OCI-LY1 (cell line): ENCODE measurements around the gene NLRP6.
"Not testable (repeated sequence)": the region's sequence is repeated elsewhere in the genome, so short reads cannot be mapped to it uniquely, and the experiment has no call there.

Experiments used
- H2AFZ ChIP-seq: fragments of 200-600 bp; sonication (generic), shearing (Covaris generic); 2 replicates; pipeline ENCODE4 v1.6.0; 2014; ENCODE audit warnings: antibody characterized with exemption, mild to moderate bottlenecking, low read length
- H3F3A ChIP-seq: fragments of 200-600 bp; sonication (generic), shearing (Covaris generic); 2 replicates; pipeline ENCODE4 v1.6.0; 2014; ENCODE audit warnings: mild to moderate bottlenecking, antibody characterized with exemption, low read length, moderate library complexity; ENCODE audit not compliant: insufficient read depth
- H3K27ac ChIP-seq: fragments of 200-600 bp; sonication (generic); 2 replicates; pipeline ENCODE4 v1.5.1; 2014; ENCODE audit warnings: low read length, mixed run types, mild to moderate bottlenecking, low read depth; ENCODE audit not compliant: poor library complexity, severe bottlenecking
- H3K27me3 ChIP-seq: fragments of 200-600 bp; sonication (generic); 2 replicates; pipeline ENCODE4 v1.6.0; 2014; ENCODE audit warnings: antibody characterized with exemption, mild to moderate bottlenecking, low read length, moderate library complexity; ENCODE audit not compliant: insufficient read depth
- H3K36me3 ChIP-seq: fragments of 200-600 bp; sonication (generic); 2 replicates; pipeline ENCODE4 v1.6.1; 2014; ENCODE audit warnings: mild to moderate bottlenecking, antibody characterized with exemption, low read length, moderate library complexity, mixed read lengths; ENCODE audit not compliant: insufficient read depth
- H3K4me1 ChIP-seq: fragments of 200-600 bp; sonication (generic); 2 replicates; pipeline ENCODE4 v1.5.1; 2014; ENCODE audit warnings: mild to moderate bottlenecking, low read length, moderate library complexity; ENCODE audit not compliant: insufficient read depth, severe bottlenecking
- H3K4me2 ChIP-seq: fragments of 200-600 bp; sonication (generic), shearing (Covaris generic); 2 replicates; pipeline ENCODE4 v1.6.1; 2014; ENCODE audit warnings: low read length
- H3K4me3 ChIP-seq: fragments of 200-600 bp; sonication (generic); 2 replicates; pipeline ENCODE4 v1.5.1; 2014; ENCODE audit warnings: low read length, low read depth, mild to moderate bottlenecking, mixed read lengths; ENCODE audit not compliant: poor library complexity, severe bottlenecking
- H3K79me2 ChIP-seq: fragments of 200-600 bp; shearing (Covaris generic); 2 replicates; pipeline ENCODE4 v1.6.1; 2016; ENCODE audit warnings: mixed run types, low read length, mixed read lengths; ENCODE audit not compliant: insufficient read depth
- H3K9ac ChIP-seq: fragments of 200-600 bp; sonication (generic), shearing (Covaris generic); 2 replicates; pipeline ENCODE4 v1.6.1; 2014; ENCODE audit warnings: mild to moderate bottlenecking, low read length, mixed read lengths
- H3K9me2 ChIP-seq: fragments of 200-600 bp; sonication (generic), shearing (Covaris generic); 2 replicates; pipeline ENCODE4 v1.6.1; 2014; ENCODE audit warnings: low read depth, mild to moderate bottlenecking, low read length, mixed read lengths
- H3K9me3 ChIP-seq: fragments of 200-600 bp; shearing (Covaris generic); 2 replicates; pipeline ENCODE4 v1.6.1; 2014; ENCODE audit warnings: low read length, mixed read lengths
- H4K20me1 ChIP-seq: fragments of 200-600 bp; sonication (generic), shearing (Covaris generic); 2 replicates; pipeline ENCODE4 v1.6.0; 2016; ENCODE audit warnings: mild to moderate bottlenecking, low read length; ENCODE audit not compliant: insufficient read depth
- CTCF ChIP-seq: fragments of 200-600 bp; sonication (generic), shearing (Covaris generic); IDR thresholded peaks from 2 replicates; pipeline ENCODE4 v1.5.1; 2017; ENCODE audit warnings: mild to moderate bottlenecking, antibody characterized with exemption, low read length, moderate library complexity, mixed read lengths
- EZH2 ChIP-seq: fragments of 200-600 bp; sonication (generic), shearing (Covaris generic); IDR thresholded peaks from 2 replicates; pipeline ENCODE4 v1.8.0; 2017; ENCODE audit warnings: borderline replicate concordance, mixed run types, mild to moderate bottlenecking, antibody characterized with exemption, low read length, moderate library complexity, mixed read lengths

Gene NLRP6

GRCh38 chr11:266676-267439 lies 11.3 kb upstream of the NLRP6 start:
- no peak overlapping the region for H3K4me2 ChIP-seq

GRCh38 chr11:267491-267994 lies 10.7 kb upstream of the NLRP6 start:
- no peaks in the 10 kb centered on the region for H3K9me2 ChIP-seq
- no peak overlapping the region for H2AFZ ChIP-seq
- H4K20me1 ChIP-seq: no peaks in the 10 kb centered on the region
- peaks cover 5% of the 10 kb centered on the region for H3F3A ChIP-seq
- TF ChIP-seq EZH2: no peak
- no peak for TF ChIP-seq CTCF
- H3K9ac ChIP-seq: peak overlapping the region; percentile 73
- no peaks in the 10 kb centered on the region for H3K79me2 ChIP-seq
- H3K9me3 ChIP-seq: peaks cover 3% of the 10 kb centered on the region; the same call in 1 of the 2 replicates
- peaks cover 34% of the 10 kb centered on the region for H3K4me1 ChIP-seq
- no peaks in the 10 kb centered on the region for H3K27me3 ChIP-seq
- H3K36me3 ChIP-seq: no peaks in the 10 kb centered on the region
- peak overlapping the region; percentile 78 for H3K4me2 ChIP-seq
- H3K27ac ChIP-seq: peak overlapping the region; percentile 96
- peak overlapping the region; percentile 58 for H3K4me3 ChIP-seq

More at GRCh38 chr11:266676-267439, 11.3 kb upstream of the NLRP6 start:
- H3K4me3 ChIP-seq: no peak overlapping the region
- H3K79me2 ChIP-seq: no peaks in the 10 kb centered on the region
- peaks cover 5% of the 10 kb centered on the region for H3F3A ChIP-seq
- TF ChIP-seq CTCF: no peak
- no peak for TF ChIP-seq EZH2
- H3K36me3 ChIP-seq: no peaks in the 10 kb centered on the region
- H3K9me3 ChIP-seq: peaks cover 3% of the 10 kb centered on the region; the same call in 1 of the 2 replicates
- H3K9me2 ChIP-seq: no peaks in the 10 kb centered on the region
- H3K27me3 ChIP-seq: no peaks in the 10 kb centered on the region
- H2AFZ ChIP-seq: no peak overlapping the region
- H3K9ac ChIP-seq: no peak overlapping the region
- H3K27ac ChIP-seq: peak overlapping the region; percentile 55
- peaks cover 34% of the 10 kb centered on the region for H3K4me1 ChIP-seq
- H4K20me1 ChIP-seq: no peaks in the 10 kb centered on the region

GRCh38 chr11:268716-269145 lies 9.5 kb upstream of the NLRP6 start:
- Histone ChIP-seq H3K27ac (peak overlapping the region; percentile 96), H3K4me3 (peak overlapping the region; percentile 58), H3K4me1 (peaks cover 34% of the 10 kb centered on the region), H3K4me2 (peak overlapping the region; percentile 78), H3K9ac (peak overlapping the region; percentile 73)
- H2AFZ ChIP-seq, H3K36me3 ChIP-seq, H3K27me3 ChIP-seq, H3K9me2 ChIP-seq, H4K20me1 ChIP-seq, H3K9me3 ChIP-seq, H3F3A ChIP-seq, H3K79me2 ChIP-seq: not testable (repeated sequence)
- peak; percentile 29 for TF ChIP-seq CTCF
